ACHN (cell line): ENCODE results near the gene AUH.

Experiments
- DNase-seq: peaks from one replicate; pipeline ENCODE4 v3.0.0-alpha.2; 2015
- in situ Hi-C: cut with HindIII; loops from 2 replicates; pipeline ENCODE4 v1.10.0; 2017; ENCODE audit warnings: low sequenced_read_pairs, low pct_ligation_motif_present, low pct_unique_long_range_greater_than_20kb

AUH gene

DNA sequence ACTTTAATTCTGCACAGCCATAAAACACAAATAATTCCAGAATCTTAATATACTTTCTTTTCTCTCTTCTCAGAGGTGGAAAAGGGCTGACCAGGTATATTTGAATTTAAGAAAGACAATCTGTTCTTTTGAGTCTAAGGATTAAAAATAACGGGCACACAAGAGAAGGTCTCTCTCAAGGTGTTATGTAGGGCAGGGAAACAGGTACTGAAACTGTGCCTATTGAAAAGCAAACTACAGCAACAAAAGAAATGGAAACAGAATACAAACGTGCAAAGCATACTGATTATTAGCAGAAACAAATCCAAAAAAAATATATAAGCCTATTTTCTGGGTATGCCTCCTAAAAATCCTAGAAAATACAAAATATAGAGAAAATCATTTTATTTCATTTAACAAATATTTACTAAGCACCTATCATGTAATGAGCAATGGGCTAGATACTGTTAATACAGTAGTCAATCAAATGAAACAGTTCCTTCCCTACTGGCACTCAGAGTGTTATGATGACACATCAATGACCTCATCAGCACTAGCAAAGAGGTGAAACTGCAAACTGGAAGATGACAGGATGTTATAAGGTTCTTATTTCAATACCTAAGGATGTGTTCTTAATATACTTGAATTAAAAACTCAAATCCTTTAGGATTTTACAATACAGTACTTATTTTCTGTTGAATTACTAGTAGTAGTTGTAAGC is 87.7 kb downstream of the AUH start:
- DNase-seq = peak; percentile 49
- in situ Hi-C loops = no loop called here

DNA sequence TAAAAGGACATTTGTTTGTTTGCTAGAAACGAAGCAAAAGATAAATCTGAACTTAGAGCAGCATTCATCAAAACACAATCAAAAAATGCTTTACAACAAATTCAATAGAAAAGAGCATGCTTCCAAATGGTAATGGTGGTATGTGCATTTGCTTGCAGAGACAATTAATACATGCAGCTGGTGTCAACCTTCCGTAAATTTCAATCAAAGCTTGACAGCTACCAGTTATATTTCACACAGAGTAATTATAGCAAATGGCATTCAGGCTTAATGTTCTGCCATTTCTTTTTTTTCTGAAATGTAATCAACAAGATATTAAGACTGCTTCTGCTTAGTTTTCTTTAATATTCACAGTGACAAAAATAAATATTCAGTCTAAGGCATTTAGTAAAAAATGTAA is 90.6 kb downstream of the AUH start:
- DNase-seq = no peak
- in situ Hi-C loops = no loop called here

DNA sequence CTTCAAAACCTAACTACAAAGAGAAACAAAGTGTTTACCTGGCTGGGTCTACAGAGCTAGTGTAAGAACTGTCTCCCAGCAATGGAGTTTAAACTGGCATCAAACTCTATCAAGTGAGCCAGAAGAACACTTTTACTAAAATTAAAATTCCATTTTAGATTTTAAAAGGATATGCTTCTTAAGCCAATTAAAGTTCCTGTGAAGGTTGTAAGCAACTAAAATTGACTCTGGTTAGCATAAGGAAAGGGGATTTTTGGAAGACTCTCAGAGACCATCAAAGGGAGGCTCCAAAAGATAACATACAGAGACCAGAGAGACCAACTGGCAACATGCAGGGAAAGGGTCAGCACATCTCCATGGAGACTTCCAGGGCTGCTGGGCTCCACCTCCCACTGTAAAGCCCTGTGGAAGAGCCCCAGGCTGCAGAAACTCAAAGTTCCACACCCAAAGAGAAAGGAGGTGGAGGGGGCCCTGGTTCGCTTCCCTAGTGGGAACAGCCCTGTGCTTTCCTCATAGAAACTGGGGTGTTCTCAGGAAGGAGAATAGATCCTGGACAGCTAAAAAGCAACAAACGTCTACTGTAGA is 91.7 kb downstream of the AUH start:
- no peak for DNase-seq
- in situ Hi-C loops = no loop called here

DNA sequence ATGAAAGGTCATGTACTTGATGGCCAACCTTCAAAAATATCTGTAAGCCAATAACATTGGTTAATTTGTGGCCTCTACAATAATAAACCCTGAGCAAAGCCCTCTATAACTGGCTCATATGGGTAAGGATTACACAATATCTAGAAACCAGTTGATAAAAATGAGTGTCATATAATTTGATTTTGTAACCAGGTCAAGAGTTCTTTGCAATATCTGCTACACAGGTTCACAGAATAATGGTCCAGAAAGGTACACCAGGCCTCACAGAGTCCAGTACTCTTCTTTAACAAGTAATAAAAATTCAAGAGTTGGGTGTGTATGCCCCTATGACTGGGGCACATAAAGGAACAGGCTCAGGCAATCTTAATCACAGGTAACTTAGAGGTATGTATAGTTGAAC is 95.3 kb downstream of the AUH start:
- in situ Hi-C loops = no loop called here

DNA sequence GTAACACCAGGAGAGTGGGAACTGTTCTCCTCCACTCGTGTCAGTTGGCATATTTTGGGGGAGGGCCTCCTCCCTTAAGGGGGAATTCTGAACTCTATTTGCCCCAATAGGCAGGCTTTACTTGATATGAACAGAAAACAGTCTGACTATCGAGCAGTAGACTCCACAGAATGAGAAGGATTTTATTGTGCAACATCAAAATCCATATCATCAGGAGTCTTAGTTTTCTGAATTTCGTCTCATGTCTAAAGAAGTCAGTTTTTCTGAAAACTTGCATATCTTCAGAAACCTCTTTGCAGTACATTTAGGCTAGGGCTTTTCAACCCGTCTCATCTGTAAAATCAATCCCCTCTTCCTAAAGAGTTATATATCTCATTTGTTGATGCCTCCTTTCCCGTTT is 96.2 kb downstream of the AUH start:
- in situ Hi-C loops = no loop called here
- DNase-seq = no peak

More for the DNA sequence above, 95.3 kb downstream of the AUH start:
- DNase-seq = no peak

DNA sequence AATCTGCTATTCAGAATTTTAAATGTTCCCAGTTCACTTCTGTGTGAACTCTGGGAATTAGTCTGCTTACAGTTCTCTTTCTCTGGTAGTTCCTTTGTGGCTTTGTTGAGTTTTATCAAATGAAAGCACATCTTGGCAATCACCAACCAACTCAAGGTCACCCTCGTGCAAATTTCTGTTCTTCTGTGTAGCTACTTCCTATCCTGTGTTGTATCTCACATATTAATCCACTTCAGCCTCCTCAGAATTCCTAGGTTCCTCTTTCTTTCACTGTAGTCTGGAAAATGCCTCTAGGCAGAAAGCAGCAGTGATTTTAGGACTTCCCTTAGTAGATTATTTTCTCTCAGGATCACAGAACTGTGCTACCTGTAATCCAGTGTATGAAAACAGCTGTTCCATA is 100.3 kb downstream of the AUH start:
- no peak for DNase-seq
- in situ Hi-C loops = no loop called here

DNA sequence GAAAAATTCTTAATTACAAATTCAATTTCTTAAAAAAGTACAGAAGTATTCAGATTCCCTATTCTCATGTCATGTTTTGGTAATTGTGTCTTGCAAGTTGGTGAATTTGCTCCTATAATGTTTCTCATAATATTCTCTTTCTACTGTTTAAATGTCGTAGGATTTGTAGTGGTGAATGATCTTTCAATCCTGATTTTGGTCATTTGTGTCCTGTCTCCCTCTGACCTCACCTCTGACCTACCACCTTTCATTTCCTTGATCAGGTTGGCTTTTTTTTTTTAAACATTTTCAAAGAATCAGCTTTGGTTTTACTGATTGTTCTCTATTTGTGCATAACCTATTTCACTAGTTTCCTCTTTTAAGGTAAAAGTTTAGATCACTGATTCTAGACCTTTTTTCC is 102.6 kb downstream of the AUH start:
- in situ Hi-C loops = no loop called here
- no peak for DNase-seq

DNA sequence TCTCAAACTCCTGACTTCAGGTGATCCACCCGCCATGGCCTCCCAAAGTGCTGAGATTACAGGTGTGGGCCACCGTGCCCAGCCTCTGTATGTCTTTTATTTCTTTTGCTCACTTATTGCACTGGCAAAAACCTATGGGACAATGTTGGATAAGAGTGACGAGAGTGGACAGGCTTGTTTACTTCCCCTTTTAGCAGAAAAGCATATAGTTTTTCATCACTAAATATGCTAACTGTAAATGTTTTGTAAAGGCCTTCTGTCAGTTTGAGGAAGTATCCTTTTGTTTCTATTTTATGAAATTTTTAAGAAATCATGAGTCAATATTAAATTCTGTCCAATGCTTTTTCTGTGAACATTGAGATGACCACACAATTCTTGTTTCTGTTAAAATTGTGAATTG is 103.3 kb downstream of the AUH start:
- in situ Hi-C loops = no loop called here
- DNase-seq = no peak

DNA sequence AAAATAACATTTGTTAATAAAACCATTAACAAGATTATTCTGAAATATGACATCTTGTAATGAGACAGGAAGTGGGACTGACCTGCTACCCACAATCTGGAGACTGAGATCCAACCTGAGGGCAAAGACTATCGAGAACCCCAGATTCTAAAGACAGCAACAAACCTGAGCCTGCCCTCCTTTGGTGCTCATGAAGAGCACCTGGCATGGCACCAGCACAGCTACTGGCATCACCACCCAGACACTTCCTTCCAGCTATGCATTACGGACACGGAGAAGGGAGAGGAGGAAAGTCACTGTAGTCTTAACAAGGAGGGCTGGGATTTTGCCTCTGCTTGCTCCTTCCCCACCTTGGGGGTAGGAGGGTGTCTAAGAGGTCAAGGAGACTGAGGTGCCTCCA is 105.5 kb downstream of the AUH start:
- no peak for DNase-seq
- in situ Hi-C loops = no loop called here

DNA sequence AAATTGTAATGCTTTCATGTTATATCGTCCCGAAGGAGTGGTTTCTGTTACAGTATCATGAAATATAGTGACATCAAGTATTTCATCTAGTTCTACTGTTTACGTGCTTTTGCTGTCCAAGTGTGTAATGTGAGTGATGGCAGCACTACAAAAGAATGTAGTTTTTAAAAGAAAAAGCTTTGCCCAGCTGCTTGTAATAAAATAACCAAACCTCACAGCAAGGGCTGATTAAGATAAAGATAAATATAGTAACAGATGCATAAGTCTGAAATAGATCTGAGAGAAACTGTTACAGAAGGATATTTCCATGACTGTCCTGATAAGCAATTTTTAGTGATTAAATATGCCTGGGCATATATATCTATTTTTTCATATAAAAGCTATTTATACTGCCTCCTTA is 106.4 kb downstream of the AUH start:
- in situ Hi-C loops = no loop called here
- DNase-seq = no peak

DNA sequence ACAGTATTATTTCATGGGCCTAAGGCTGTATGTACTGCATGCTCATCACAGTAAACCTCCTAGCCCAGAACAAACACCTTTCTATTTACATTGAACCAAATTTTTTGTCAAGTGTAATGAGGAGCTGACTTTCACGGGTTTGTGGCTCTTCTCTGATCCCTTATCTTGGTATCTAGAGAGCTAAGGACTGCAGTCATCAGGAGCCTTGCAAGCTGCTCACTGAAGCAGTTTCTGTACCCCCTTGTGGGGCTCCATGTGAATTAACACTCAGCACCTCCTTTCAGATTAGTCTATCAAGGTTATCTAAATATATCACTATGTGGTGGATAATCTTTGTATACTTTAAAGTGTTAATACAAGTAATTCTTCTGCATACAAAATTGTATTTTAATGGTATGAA is 108.2 kb downstream of the AUH start:
- in situ Hi-C loops = no loop called here
- peak; percentile 0 for DNase-seq

DNA sequence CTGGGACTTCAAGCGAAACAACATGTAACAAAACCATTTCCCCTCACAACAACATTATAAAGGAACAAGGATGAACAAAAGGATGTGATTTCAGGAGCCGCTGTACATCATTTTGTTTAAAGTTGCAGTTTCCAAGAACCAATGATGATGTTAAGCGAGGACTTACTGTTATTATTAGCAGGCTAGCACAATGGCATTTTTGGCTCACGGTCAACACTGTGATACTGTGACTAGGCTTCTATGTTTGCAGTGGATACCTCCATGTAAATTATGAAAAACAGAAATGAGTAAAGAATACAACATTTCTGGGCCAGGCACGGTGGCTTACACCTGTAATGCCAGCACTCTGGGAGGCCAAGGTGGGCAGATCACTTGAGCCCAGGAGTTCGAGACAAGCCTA is 113.0 kb downstream of the AUH start:
- no peak for DNase-seq
- in situ Hi-C loops = no loop called here

DNA sequence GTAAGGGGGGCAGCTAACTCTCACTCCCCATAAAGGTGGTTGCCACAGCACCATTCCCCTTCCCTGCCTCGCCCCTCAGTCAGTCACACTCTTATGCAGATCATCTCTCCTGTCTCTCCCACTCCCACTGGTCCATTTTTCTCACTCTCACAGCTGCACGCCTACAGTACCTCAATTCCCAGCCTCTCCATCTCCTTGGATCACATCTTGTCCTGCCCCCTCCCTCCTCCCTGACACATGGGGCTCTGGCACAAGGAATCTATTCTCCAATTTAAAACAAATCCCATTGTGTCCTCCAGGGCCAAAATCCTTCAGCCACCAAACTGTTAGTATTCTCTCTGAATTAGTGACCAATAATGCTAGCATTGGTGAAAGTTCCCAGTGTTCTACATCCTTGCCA is 114.4 kb downstream of the AUH start:
- no peak for DNase-seq
- in situ Hi-C loops = no loop called here

DNA sequence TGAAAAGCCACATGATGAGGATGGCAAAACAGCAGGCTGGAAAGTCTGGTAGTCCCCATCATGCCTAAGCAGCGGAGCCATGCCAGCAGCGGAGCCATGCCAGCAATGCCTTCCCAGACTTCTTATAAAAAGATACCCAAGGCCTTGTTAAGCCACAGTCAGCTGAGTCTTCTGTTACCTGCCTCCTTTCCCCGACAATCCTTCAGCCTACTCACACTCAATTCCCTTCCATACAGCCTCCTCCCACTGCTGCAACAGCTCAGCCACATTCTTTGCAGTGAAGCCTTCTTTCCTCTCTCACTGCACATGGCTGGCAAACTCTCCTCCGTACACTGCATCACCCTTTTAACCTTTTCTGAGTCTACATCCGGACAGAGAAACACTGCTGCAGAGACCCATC is 114.9 kb downstream of the AUH start:
- in situ Hi-C loops = no loop called here
- no peak for DNase-seq

DNA sequence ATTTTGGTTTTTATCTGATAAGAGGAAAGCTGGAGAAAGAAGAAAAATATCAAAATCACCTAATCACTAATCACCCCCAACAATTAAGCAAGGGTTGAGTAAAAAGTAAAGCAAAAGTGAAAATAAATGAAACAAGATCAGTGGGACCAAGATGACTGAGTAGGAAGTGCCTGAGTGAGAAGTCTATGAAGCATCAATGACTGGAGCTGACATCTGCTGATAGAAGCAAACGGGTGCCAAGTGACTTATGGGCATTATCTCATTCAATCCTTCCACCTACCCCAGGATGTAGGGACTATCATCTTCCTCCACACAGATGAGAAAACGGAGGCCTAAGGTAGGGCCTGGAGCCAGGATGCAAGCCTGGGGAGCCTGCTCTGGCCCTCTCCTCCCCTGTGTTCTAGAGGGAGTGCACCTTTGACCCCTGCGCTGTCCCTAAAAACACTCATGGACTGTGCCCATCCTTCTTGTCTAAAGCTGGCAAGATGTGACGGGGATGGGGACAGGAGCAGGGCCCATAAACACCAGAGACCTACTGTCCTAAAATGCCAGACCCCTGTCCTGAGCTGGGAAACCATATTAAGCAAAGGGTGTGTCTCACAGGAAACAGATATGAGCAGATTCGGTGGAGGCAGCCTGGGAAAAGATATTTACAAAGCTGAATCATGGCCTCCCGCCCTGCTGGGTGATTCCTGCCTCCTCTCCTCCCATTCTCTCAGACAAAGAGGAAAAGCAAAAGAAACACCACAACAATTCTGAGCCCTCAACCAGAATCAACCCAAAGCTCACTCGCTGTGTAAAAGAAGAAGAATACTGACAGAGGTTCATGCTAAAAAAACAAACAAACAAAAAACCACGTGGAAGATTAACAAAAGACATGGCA is 116.0 kb downstream of the AUH start:
- DNase-seq = no peak
- in situ Hi-C loops = no loop called here

DNA sequence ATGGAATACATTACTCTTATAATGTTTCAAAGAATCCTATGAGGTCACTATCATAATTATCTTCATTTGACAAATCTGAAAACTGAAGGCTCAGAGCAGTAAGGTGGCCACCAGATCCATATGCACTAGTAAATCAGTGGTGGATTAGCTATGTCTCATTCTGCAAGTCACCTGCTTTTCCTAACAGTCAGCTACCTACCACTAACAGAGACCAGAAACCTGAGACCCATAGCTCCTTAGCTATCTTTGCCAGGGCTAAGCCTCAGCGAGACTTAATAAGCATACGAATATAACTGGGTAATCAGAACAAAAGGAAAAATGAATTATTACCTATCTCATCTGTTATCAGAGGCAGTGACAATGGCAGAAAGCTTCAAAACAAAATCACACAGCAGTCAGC is 118.7 kb downstream of the AUH start:
- in situ Hi-C loops = no loop called here
- no peak for DNase-seq

DNA sequence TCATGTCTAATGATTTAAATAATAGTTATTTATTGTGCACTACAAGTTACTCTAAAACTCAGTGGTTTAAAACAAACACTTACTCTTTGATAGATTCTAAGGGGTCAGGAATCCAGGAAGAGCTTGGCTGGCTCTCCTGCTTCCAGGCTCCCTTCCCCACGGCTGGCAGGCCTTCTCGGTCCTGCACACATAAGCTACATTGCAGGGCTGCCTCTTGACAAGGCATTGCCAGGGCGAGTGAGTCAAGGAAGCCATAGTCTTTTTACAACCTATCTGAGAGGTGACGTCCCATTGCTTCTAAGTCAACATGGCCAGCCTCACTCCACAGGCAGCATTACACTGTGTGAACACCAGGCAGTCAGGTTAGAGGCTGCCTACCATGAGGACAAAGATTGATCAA is 119.8 kb downstream of the AUH start:
- in situ Hi-C loops = no loop called here
- DNase-seq = peak; percentile 28

DNA sequence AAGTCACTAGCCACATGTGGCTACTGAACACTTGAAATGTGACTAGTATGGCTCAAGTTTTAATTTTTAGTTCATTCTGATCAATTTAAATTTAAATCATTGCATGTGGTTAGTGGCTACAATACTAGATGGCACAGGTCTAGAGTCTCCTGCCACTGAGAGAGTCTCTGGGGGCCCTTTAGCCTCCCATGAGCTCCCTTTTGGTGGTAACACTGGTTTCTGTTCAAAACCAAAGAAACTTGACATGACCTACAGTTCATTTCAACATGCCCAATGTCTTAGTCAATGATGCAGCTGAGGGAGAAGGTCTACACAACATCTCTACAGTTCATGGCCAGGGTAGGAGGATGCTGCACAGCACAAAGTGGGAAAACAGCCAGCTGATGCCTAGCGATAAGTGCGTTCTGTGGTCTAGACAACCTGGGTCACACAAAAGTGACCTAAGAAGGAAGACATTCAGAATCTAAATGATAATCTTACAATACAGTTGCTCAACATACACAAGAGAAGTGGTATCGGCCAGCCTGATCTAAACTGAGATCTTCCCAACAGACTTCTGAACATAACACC is 121.0 kb downstream of the AUH start:
- no peak for DNase-seq
- in situ Hi-C loops = no loop called here

DNA sequence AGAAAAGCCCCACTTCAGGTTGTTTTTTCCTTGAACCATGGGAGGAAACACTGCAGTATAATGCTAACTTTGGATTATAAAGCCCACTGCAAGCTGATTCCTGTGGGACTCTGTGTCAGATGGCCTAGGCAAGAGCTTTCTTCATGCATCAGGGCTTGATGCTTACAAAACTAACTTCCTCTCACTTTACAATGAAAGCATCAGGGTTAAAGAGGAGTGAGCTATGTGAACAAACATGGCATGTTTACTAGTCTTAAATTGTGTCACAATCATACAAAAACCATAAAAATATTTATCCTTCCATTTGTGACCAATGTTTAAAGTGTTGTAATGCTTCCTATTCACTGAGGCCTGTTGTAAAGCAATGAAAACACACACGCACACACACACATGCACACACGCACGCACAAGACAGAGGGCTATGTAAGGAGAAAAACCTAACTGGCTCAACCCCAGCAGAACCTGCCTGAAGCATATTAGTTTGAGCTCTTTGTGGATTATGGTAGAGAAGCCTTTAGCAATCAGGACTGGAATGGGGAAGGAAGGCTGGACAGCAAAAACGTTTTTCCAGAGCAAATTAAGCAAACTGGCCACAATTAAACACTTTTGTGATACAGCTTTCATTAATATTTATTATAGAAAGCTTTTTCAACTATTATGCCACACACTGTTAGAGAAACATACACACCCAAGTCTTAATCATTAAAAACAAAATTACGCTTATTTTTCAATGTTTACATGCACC is 122.2 kb downstream of the AUH start:
- DNase-seq = no peak
- in situ Hi-C loops = no loop called here
